GM19043 (cell line): Measurements from ENCODE around the gene EXOC7.
"Not testable (repeated sequence)": the region's sequence is repeated elsewhere in the genome, so short reads cannot be mapped to it uniquely, and the experiment has no call there.

Source experiments
- ATAC-seq: cut with Tn5 transposase; IDR thresholded peaks from one replicate; pipeline ENCODE4 v1.9.1; 2021; ENCODE audit warnings: low read depth; ENCODE audit not compliant: unreplicated experiment

The EXOC7 gene

GRCh38 chr17:76048711-76049110 lies 54.9 kb downstream of the EXOC7 start:
- ATAC-seq, result no peak

GRCh38 chr17:76048025-76048605 lies 55.5 kb downstream of the EXOC7 start:
- no peak for ATAC-seq

GRCh38 chr17:76046064-76046463 lies 57.5 kb downstream of the EXOC7 start:
- ATAC-seq, result no peak

- ATAC-seq, result not testable (repeated sequence)
Measured at GRCh38 chr17:76044475-76045007, 59.0 kb downstream of the EXOC7 start.

GRCh38 chr17:76042868-76043267 lies 60.7 kb downstream of the EXOC7 start:
- not testable (repeated sequence) for ATAC-seq

- ATAC-seq, result no peak
Measured at GRCh38 chr17:76040376-76040775, 63.2 kb downstream of the EXOC7 start.

- no peak for ATAC-seq
Measured at GRCh38 chr17:76039121-76039520, 64.5 kb downstream of the EXOC7 start.

- ATAC-seq, result no peak
Measured at GRCh38 chr17:76038050-76038449, 65.5 kb downstream of the EXOC7 start.

GRCh38 chr17:76036497-76037261 lies 66.9 kb downstream of the EXOC7 start:
- ATAC-seq, result no peak

- ATAC-seq, result no peak
Measured at GRCh38 chr17:76034428-76035350, 68.9 kb downstream of the EXOC7 start.

GRCh38 chr17:76033139-76033538 lies 70.4 kb downstream of the EXOC7 start:
- ATAC-seq, result no peak

GRCh38 chr17:76032780-76033108 lies 70.8 kb downstream of the EXOC7 start:
- no peak for ATAC-seq

GRCh38 chr17:76032073-76032779 lies 71.4 kb downstream of the EXOC7 start:
- no peak for ATAC-seq
